Lung (tissue), 12 donors: Measurements from ENCODE around the gene GLI3. TPM values are rescaled to one million over a fixed set of nuclear protein-coding genes. Genes with fewer than 3 reads are reported as not detected.
A peak's percentile ranks its signal among the peaks of the same experiment; 100 is the strongest.

ENCODE experiments used
- ATAC-seq: fragments of 200-7000 bp; cut with Tn5 transposase; one replicate; pipeline ENCODE4 v1.9.1; 2020; ENCODE audit warnings: moderate number of reproducible peaks; ENCODE audit not compliant: insufficient read depth, low FRiP score
- DNase-seq, 3 donors: peaks; one replicate each; pipeline ENCODE4 v3.0.0-alpha.2; 2013 to 2017
- H3K27ac ChIP-seq, 2 donors: one replicate each; pipeline ENCODE4 v1.5.1; 2013; ENCODE audit warnings: mild to moderate bottlenecking in 2 of 2, moderate library complexity in 2 of 2, control low read depth in 1 of 2, inconsistent platforms in 1 of 2, low read depth in 1 of 2, low read length in 1 of 2
- H3K27me3 ChIP-seq, 3 donors: one replicate each; pipeline ENCODE4 v1.5.1; 2013; ENCODE audit warnings: low read length in 2 of 3; ENCODE audit not compliant: control insufficient read depth in 3 of 3, insufficient read depth in 3 of 3
- H3K36me3 ChIP-seq, 4 donors: one replicate each; pipeline ENCODE4 v1.5.1; 2013; ENCODE audit warnings: low read length in 4 of 4, mild to moderate bottlenecking in 1 of 4, moderate library complexity in 1 of 4; ENCODE audit not compliant: control insufficient read depth in 4 of 4, insufficient read depth in 4 of 4
- H3K4me1 ChIP-seq, 5 donors: one replicate each; pipeline ENCODE4 v1.5.1; 2013; ENCODE audit warnings: low read length in 5 of 5, mild to moderate bottlenecking in 2 of 5, moderate library complexity in 1 of 5; ENCODE audit not compliant: control insufficient read depth in 5 of 5, insufficient read depth in 5 of 5
- H3K4me3 ChIP-seq: one replicate; pipeline ENCODE4 v1.5.1; 2013; ENCODE audit warnings: mild to moderate bottlenecking, control low read depth, moderate library complexity
- H3K9ac ChIP-seq, 2 donors: one replicate each; pipeline ENCODE4 v1.5.1; 2013; ENCODE audit warnings: low read length in 2 of 2, control low read depth in 1 of 2; ENCODE audit not compliant: insufficient read depth in 1 of 2
- H3K9me3 ChIP-seq, 4 donors: one replicate each; pipeline ENCODE4 v1.5.1; 2013; ENCODE audit warnings: low read length in 3 of 4, mild to moderate bottlenecking in 1 of 4, moderate library complexity in 1 of 4; ENCODE audit not compliant: control insufficient read depth in 4 of 4, insufficient read depth in 3 of 4
- CTCF ChIP-seq: IDR thresholded peaks from 2 replicates; pipeline ENCODE4 v1.5.1; 2012; ENCODE audit warnings: mild to moderate bottlenecking; ENCODE audit errors: control extremely low read depth, extremely low read depth
- WGBS, 2 donors: extraction: QIAGEN DNeasy Blood & Tissue Kit; methylation state at CpG; one replicate each; pipeline ENCODE4 v1.1.7; 2013; 5-methylcytosine and 5-hydroxymethylcytosine counted together
- polyA plus RNA-seq, 2 donors: library from polyadenylated mRNA; stranded (reverse); fragments of 200-250 nt; gene quantifications; one replicate each; pipeline ENCODE4 v1.2.1, GENCODE V29; 2013
- total RNA-seq, 2 donors: library from RNA; depleted of rRNA in 1 of 2; stranded (reverse); fragments of >200 nt in 1 of 2; gene quantifications; one replicate each; pipeline ENCODE4 v1.2.1, GENCODE V29; 2014 to 2021
- donor health status: control.
- donor health status: control.
- donor health status: Bipolar disorder and iron deficiency.
- donor health status: healthy.
- donor health status: DM: yes; HTN: yes; CAD: no.

Gene GLI3
- total and polyA plus RNA-seq, 4 donors: 2.0 to 23.4 (median 10.3) TPM

- WGBS, 2 donors: 45 to 58% methylated on average over 5 of the region's 5 CpGs
- no peaks in the 10 kb centered on the region for H3K9me3 ChIP-seq
- H3K27ac ChIP-seq: no peak overlapping the region
- H3K27me3 ChIP-seq: no peaks in the 10 kb centered on the region
- H3K9ac ChIP-seq: no peak overlapping the region
- ATAC-seq: no peak
- peak in 2 of 3 donors; percentile 63 to 77 for DNase-seq
- no peaks in the 10 kb centered on the region for H3K36me3 ChIP-seq
- peaks cover 0 to 92% (median 40%) of the 10 kb centered on the region in 5 donors for H3K4me1 ChIP-seq
- H3K4me3 ChIP-seq: no peak overlapping the region
- TF ChIP-seq CTCF: no peak
These were observed 10.0 kb downstream of the GLI3 start for GRCh38 chr7:42227021-42227420.

GRCh38 chr7:42226354-42226941, 10.6 kb downstream of the GLI3 start:
- Histone ChIP-seq H3K36me3 (peaks cover 0 to 4% (median 2%) of the 10 kb centered on the region in 4 donors), H3K9ac (no peak overlapping the region), H3K9me3 (no peaks in the 10 kb centered on the region), H3K27ac (no peak overlapping the region), H3K4me1 (peaks cover 0 to 87% (median 40%) of the 10 kb centered on the region in 5 donors), H3K4me3 (no peak overlapping the region), H3K27me3 (no peaks in the 10 kb centered on the region)
- WGBS, 2 donors: 42 to 63% methylated on average over 5 of the region's 5 CpGs
- TF ChIP-seq CTCF: no peak
- DNase-seq (peak; percentile 45 to 88 (median 87)), ATAC-seq (no peak)

GRCh38 chr7:42224391-42225003, 12.5 kb downstream of the GLI3 start:
- no peak for DNase-seq
- ATAC-seq: no peak
- H3K9ac ChIP-seq: no peak overlapping the region

More at GRCh38 chr7:42224391-42225003, 12.5 kb downstream of the GLI3 start:
- Histone ChIP-seq H3K4me3 (no peak overlapping the region), H3K9me3 (no peaks in the 10 kb centered on the region), H3K4me1 (peaks cover 0 to 69% (median 31%) of the 10 kb centered on the region in 5 donors), H3K36me3 (peaks cover 0 to 14% (median 9%) of the 10 kb centered on the region in 4 donors), H3K27ac (no peak overlapping the region), H3K27me3 (no peaks in the 10 kb centered on the region)
- WGBS, 2 donors: 84 to 91% methylated on average over 8 of the region's 8 CpGs
- TF ChIP-seq CTCF: no peak
